ENCODE results near the gene CORO1C.
A peak's percentile ranks its signal among the peaks of the same experiment; 100 is the strongest.

GRCh38 chr12:108731866-108732461 is 646 bp upstream of the CORO1C start:
- TF ChIP-seq EP300 (IDR thresholded peaks at IDR 0.05) (no peak), POLR2AphosphoS5 (IDR thresholded peaks at IDR 0.05) (peak; percentile 66)

All from gastroesophageal sphincter (tissue), 2 donors.